Measurements from ENCODE around the gene IL36G.

Gene IL36G

GRCh38 chr2:113018509-113018908, 40.7 kb downstream of the IL36G start:
- DNase-seq (ENCODE audit: low spot score), result no peak

DNA sequence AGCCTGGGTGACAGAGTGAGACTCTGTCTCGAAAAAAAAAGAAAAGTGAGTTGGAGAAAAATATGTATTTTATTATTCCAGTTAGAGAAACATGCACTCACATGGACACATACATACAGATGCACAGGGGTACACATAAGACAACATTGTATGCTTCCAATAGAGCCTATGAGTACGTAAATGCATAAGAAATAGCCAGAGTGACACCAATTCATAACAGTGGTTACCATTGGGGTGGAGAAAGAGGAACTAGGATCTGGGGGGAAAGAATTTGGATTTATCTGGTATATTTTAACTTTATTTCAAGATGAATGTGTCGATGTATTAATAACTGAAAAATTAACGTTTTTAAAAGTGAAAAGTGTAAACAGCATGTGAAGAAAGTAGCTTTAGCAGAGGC, 43.5 kb downstream of the IL36G start:
- DNase-seq (ENCODE audit: low spot score), result no peak

GRCh38 chr2:113024764-113025163, 47.0 kb downstream of the IL36G start:
- no peak for DNase-seq (ENCODE audit: low spot score)

- no peak for DNase-seq (ENCODE audit: low spot score)
Measured at GRCh38 chr2:113025737-113026136, 47.9 kb downstream of the IL36G start.

- DNase-seq (ENCODE audit: low spot score), result no peak
Measured at GRCh38 chr2:113027691-113028090, 49.9 kb downstream of the IL36G start.

GRCh38 chr2:113028112-113028511, 50.3 kb downstream of the IL36G start:
- DNase-seq (ENCODE audit: low spot score), result no peak

GRCh38 chr2:113032737-113033136, 54.9 kb downstream of the IL36G start:
- no peak for DNase-seq (ENCODE audit: low spot score)

DNA sequence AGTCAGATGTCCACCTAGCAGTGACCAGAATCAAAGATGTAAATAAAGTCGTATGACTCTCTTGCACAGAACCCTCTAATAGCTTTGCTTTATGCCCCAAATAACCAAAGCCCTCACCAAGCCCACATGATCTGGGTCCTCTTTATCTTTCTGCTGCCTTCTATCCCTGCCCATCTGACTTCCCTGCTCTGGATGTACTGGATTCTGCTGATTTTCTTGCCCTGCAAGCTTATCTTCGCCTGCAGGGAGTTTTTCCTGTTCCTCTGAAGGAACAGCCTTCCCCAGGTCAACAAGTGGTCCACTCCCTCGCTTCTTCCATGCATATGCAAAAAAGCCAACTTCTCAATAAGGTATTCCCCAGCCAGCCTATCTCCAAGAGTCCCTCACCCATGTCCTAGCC, 56.2 kb downstream of the IL36G start:
- no peak for DNase-seq (ENCODE audit: low spot score)

Data from hematopoietic multipotent progenitor cell treated with erythropoietin and hydrocortisone succinate and interleukin-3 and kit ligand, for 15 days (in vitro differentiated cells).